Nephron progenitor cell (in vitro differentiated cells): Measurements from ENCODE around the gene CARNS1.

Experiments used
- DNase-seq: peaks from one replicate; pipeline ENCODE4 v3.0.0; 2021
- H3K27ac Mint-ChIP-seq: 2 replicates; pipeline ENCODE4 v1.8.0; 2021; ENCODE audit warnings: mild to moderate bottlenecking, moderate library complexity, mixed read lengths
- H3K27me3 Mint-ChIP-seq: 2 replicates; pipeline ENCODE4 v1.8.0; 2021; ENCODE audit warnings: mild to moderate bottlenecking, low read depth, mixed read lengths; ENCODE audit not compliant: poor library complexity
- H3K36me3 Mint-ChIP-seq: 2 replicates; pipeline ENCODE4 v1.8.0; 2021; ENCODE audit warnings: low read depth, mixed read lengths
- H3K4me1 Mint-ChIP-seq: 2 replicates; pipeline ENCODE4 v1.8.0; 2021; ENCODE audit warnings: mixed read lengths
- H3K4me3 Mint-ChIP-seq: 2 replicates; pipeline ENCODE4 v1.8.0; 2021; ENCODE audit warnings: mild to moderate bottlenecking, moderate library complexity, mixed read lengths
- H3K9me3 Mint-ChIP-seq: 2 replicates; pipeline ENCODE4 v1.8.0; 2021; ENCODE audit warnings: mild to moderate bottlenecking, moderate library complexity, mixed read lengths
- TF ChIP-seq, protein P1 (sequence below): fragments of 200-600 bp; sonication (generic); IDR thresholded peaks from 2 replicates; pipeline ENCODE4 v1.5.0; 2021; ENCODE audit warnings: antibody characterized with exemption

Gene CARNS1

DNA sequence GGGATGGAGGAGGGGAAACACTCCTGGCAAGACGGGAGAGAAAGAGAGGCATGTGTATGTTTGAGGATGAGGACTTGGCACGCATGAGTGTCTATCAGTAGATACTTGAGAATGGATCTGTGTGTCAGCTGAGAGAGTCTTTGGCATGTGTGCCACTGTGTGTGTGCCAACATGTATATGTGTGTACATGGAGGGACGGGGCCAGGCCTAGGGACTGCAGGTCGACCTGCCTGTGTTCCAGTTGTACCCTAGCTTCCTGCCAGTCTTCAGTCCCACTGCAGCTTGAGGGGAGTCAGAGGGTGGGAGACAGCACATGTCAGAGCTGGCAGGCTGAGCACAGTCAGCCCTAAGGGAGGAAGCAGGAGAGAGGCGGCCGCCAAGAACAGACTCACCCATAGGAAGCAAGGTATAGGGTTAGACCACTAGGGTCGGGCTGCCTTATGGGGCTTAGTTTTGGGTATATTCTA is 47.7 kb upstream of the CARNS1 start:
- TF ChIP-seq, protein P1, sequence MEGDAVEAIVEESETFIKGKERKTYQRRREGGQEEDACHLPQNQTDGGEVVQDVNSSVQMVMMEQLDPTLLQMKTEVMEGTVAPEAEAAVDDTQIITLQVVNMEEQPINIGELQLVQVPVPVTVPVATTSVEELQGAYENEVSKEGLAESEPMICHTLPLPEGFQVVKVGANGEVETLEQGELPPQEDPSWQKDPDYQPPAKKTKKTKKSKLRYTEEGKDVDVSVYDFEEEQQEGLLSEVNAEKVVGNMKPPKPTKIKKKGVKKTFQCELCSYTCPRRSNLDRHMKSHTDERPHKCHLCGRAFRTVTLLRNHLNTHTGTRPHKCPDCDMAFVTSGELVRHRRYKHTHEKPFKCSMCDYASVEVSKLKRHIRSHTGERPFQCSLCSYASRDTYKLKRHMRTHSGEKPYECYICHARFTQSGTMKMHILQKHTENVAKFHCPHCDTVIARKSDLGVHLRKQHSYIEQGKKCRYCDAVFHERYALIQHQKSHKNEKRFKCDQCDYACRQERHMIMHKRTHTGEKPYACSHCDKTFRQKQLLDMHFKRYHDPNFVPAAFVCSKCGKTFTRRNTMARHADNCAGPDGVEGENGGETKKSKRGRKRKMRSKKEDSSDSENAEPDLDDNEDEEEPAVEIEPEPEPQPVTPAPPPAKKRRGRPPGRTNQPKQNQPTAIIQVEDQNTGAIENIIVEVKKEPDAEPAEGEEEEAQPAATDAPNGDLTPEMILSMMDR, result no peak
- Mint-ChIP-seq H3K27me3 (peaks cover 9% of the 10 kb centered on the region), H3K27ac (no peak overlapping the region), H3K4me3 (no peak overlapping the region), H3K4me1 (peaks cover 73% of the 10 kb centered on the region), H3K36me3 (peaks cover 3% of the 10 kb centered on the region), H3K9me3 (no peaks in the 10 kb centered on the region)
- no peak for DNase-seq

DNA sequence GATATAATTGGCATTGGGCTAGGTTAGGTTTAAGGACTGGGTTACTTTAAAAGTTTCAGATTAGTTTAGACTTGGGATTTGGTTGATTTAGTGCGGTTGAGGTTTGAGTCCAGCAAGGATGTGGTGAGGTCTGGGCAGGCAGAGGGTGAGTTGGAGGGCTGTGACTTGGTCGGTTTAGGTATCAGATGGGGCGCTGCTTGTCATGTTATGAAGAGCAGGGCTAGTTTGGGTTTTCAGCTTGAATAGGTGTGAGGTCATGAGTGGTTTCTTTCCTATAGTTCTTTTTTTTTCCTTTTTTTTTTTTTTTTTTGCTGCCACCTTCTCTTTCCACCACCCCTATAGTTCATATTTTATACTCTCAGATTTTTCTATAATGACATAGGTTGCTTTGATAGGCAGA is 46.9 kb upstream of the CARNS1 start:
- Mint-ChIP-seq H3K4me3 (no peak overlapping the region), H3K4me1 (peaks cover 73% of the 10 kb centered on the region)

DNA sequence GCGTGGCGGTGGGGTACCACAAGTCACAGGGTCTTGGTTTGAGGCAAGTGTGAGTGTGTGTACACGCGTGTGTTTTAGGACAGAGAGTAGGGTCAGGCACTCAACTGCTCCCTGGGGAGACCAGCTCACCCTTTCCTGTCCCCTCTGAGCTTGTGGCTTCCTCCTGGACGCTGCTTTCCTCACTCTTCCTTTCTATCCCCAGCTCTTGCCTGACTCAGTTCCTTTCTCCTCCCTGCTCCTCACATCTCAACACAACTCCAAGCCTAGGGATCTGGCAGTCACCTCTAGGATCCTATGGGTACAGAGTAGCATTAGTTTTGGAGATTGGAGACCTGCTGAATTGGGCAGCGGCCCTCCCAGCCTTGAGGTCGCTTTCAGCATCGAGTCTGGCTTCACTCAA is 46.2 kb upstream of the CARNS1 start:
- no peaks in the 10 kb centered on the region for H3K9me3 Mint-ChIP-seq
- H3K36me3 Mint-ChIP-seq, result no peaks in the 10 kb centered on the region
- TF ChIP-seq, protein P1, result no peak
- peaks cover 2% of the 10 kb centered on the region for H3K27me3 Mint-ChIP-seq
- no peak overlapping the region for H3K27ac Mint-ChIP-seq
- no peak for DNase-seq
- H3K4me3 Mint-ChIP-seq, result peak overlapping the region; percentile 15
- H3K4me1 Mint-ChIP-seq, result peaks cover 79% of the 10 kb centered on the region

More for the DNA sequence above, 46.9 kb upstream of the CARNS1 start:
- TF ChIP-seq, protein P1, result no peak
- H3K9me3 Mint-ChIP-seq, result no peaks in the 10 kb centered on the region
- no peak for DNase-seq
- peaks cover 6% of the 10 kb centered on the region for H3K27me3 Mint-ChIP-seq
- H3K27ac Mint-ChIP-seq, result no peak overlapping the region
- H3K36me3 Mint-ChIP-seq, result no peaks in the 10 kb centered on the region

DNA sequence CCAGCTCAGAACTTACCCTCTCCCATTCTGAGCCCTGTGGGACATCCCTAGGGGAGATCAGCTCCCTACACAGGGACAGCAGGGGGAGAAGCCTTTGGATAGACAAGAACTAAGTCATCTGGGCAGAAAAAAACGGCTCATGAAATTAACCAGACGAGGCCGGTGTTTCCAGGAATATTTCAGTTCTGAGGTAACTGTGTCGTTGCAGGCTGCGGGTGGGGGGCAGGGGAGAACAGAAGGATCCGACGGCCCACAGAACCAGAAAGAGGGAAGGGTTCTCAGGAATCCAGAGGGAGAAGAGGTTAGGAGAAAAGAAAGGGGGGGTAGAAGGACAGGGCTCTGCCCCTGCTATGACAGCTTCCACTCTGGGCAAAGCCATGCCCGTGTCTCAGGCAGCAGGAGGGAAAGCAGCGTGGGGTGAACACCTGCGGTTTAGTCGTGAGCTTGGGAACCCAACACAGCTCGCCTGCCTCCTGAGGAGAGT is 45.6 kb upstream of the CARNS1 start:
- peaks cover 2% of the 10 kb centered on the region for H3K27me3 Mint-ChIP-seq
- H3K4me1 Mint-ChIP-seq, result peaks cover 79% of the 10 kb centered on the region
- H3K36me3 Mint-ChIP-seq, result no peaks in the 10 kb centered on the region
- no peak overlapping the region for H3K27ac Mint-ChIP-seq
- TF ChIP-seq, protein P1, result no peak
- H3K9me3 Mint-ChIP-seq, result no peaks in the 10 kb centered on the region
- no peak for DNase-seq
- peak overlapping the region; percentile 15 for H3K4me3 Mint-ChIP-seq

DNA sequence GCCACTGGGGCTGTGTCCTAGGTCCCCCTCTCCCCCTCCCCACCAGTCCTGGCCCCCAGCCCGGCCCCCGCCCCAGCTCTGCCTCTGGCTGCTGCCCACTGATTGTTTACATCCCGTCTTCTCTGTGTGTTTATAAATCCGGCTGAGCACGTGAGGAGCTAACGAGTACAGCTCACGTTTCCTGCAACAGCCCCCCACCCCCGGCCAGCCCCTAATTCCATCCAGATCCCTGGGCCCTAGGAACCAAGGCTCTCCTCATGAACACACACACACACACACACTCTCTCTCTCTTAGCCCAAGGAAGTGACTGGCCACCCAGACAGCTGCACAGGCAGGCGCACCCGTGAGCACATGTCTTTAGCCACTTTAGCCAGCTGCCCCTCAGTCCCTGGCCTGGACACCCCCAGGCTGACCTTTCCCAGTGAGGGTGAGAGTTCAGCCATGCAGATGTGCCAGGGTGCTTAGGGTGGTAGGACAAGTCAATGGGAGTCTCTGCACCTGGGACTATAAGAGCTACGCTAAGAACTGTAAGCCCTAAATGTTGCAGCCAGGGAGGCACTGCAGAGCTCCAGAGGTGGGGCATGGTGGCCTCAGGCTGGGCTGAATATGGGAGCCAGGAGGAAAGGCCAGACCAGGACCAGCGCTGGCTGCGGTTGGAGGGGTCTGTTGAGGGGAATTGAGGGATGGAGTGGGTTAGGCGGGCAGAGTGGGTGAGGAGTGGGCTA is 45.0 kb upstream of the CARNS1 start:
- Mint-ChIP-seq H3K4me1 (peaks cover 79% of the 10 kb centered on the region), H3K9me3 (no peaks in the 10 kb centered on the region), H3K4me3 (peak overlapping the region; percentile 53), H3K27me3 (peaks cover 2% of the 10 kb centered on the region), H3K36me3 (no peaks in the 10 kb centered on the region), H3K27ac (peak overlapping the region; percentile 4)
- TF ChIP-seq, protein P1, result no peak
- DNase-seq, result peak; percentile 45
